Stimulated activated CD4-positive, alpha-beta T cell treated with anti-CD3 and anti-CD28 coated beads, Interleukin-2, amount 100 ng/mL, for 4 hours (primary cell): ENCODE measurements around the gene CRNN.

Source experiments
- DNase-seq: peaks from one replicate; pipeline ENCODE4 v3.0.0-alpha.2; 2020; ENCODE audit warnings: low read depth

The CRNN gene

DNA sequence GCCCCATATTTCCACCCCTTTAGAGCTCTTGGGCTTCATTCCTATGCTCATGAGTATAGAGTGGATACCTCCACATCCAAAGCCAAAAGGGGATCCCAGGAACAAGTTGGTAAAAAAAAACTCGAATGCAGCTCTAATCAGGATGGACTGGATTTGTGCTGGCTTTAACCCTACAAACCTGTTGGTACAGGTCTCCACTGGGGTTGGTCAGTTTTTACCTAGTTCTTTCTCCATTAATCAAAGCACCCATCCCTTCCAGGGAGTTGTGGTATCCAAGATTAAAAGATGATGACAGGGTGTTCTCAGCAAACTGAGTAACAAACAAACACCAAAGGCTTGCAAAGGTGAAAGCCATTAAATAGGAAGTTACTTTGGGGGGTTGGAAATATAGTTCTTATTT, 5.9 kb upstream of the CRNN start:
- no peak for DNase-seq

- DNase-seq, result no peak
These were observed 1.6 kb upstream of the CRNN start for GRCh38 chr1:152415454-152416227.

GRCh38 chr1:152412756-152413155, 1.3 kb downstream of the CRNN start:
- DNase-seq, result no peak

- DNase-seq, result no peak
These were observed 2.9 kb downstream of the CRNN start for GRCh38 chr1:152411134-152411533.

DNA sequence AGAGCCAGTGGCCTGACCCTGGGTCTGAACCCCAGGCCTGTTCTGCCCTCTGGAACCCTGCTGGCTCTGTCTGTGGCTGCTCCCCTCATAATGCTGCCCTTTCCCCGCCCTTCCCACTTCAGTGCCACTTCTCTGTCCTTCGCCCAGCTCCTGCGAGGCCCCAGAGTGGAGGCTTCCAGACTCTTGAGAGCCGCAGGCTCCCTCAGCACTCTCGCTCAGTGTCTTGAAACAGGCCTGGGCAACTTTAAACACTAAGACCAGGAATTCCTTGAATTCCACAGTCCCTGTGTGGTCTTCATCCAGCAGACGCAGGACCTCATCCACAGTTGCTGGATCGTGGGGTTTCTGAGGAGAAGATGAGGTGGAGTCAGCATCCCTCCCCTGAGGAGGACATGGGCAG, 3.5 kb downstream of the CRNN start:
- DNase-seq, result no peak

- DNase-seq, result no peak
These were observed 4.0 kb downstream of the CRNN start for GRCh38 chr1:152410028-152410427.

GRCh38 chr1:152408664-152409063, 5.4 kb downstream of the CRNN start:
- no peak for DNase-seq

DNA sequence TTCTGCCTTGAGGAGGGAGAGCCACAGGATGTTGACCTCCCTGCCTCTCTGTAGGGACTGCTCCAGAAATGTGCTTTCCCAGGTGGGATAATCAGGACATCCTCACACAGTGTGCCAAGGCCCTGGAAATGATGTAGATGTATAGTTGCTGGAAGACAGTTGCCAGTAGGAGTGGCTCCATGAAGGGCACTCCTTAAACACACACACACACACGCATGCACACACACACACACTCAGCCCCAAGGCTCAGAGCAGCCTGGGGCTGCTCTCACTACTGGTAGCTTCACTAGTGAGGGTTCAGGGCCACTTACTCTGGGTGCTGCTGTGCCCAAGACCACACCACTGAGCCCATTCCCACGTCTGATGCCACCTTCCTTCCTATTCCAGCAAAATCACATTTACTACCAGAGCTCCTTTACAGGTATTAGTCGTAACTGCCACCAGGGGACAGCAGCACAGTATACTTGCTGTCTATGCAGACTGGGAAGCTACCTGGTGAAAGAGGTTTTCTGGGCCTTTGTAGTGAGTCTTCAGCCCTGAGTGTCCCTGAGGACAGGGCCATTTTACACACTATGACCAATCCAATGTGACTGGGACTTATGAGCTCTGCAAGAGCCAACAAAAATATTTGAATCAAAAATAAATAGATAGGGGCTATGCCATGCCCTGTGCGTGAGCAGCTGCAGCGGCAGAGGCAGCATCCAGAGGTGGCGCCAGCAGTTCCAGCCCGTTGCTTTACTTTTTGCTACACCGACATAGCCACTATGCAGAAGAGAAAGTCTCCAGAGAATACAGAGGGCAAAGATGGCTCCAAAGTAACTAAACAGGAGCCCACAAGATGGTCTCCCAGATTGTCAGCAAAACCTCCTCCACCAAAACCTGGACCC, 15.0 kb downstream of the CRNN start:
- no peak for DNase-seq

DNA sequence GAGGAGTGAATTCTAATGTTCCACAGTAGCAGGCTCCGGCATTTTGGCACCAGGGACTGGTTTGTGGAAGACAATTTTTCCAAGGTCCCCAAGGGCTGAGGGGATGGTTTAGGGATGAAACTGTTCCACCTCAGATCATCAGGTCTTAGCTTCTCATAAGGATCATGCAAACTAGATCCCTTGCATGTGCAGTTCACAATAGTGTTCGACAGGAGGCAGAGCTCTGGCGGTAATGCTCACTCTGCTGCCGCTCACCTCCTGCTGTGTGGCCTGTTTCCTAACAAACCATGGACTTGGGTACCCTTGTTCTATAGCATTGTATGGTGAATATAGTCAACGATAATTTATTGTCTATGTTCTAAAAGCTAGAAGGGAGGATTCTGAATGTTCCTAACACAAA, 16.6 kb downstream of the CRNN start:
- DNase-seq, result no peak

DNA sequence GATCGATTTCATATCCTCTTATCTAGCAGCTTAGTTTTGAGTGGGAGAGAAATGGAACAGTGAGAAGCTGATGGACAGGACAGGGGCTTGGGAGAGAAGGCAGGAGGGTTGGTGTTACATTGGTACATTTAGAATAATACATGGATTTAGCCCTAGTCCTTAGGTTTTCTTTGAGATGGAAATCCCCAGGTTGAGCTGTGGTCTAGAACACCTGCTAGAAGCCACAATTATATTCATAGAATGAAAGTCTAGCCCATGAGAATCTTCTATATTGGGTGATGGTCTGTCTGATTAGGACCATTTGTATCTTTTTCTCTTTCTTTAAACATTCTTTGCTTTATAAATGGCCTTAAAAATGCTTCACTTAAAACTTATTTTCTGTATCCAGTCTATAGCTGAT, 19.9 kb downstream of the CRNN start:
- no peak for DNase-seq

DNA sequence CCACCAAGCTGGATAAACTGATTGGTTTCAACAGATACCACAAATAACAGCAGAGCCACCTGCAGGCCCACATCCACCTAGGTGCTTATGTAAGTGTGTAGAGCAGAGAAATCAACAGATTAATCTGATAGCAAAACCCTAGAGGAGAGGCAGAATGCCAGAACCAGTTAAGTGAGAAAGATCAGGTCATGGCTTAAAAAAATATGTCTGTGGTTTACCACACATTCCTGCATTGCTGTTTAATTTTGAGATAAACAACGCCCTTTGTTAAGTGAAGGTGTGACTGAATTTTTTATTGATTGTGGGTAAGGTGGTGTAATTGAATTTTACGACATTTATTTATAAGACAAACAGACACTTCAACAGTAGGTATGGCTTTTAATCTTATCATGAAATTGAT, 21.2 kb downstream of the CRNN start:
- no peak for DNase-seq

DNA sequence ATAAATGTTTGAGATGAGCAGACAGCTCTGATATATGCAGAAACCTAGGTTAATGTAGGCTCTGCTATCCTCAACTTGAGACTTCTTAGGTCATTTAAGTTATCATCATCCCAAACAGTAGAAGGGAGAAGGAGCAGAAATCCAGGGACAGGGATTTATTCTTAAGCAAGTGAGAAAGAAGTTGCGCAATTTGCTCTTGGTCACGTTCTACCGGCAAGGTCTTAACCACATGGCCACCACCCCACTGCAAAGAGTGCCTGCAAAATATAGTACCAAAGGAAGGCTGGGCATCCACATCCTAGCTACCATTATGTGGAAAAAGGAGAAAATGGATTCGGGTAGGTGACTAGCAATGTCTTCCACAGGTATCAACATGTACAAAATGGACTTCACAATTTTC, 25.2 kb downstream of the CRNN start:
- no peak for DNase-seq

DNA sequence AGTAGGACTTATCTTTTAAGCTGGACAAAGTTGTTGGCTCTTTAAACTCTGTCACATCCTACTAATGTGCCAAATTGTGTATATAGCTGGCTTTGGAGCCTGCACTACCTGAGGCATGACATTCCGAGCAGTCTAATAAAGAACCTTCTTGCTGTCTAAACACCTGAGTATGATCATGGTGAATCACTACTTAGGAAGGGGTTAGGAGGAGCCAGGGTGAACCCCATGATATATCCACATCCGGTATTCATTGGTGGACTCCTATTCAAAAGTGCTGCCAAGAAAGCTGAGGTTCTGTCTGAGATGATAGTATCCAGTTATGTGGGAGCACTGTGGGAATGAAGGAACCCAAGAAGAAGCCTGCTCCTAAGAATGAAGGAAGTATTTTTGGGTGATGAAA, 27.1 kb downstream of the CRNN start:
- no peak for DNase-seq

DNA sequence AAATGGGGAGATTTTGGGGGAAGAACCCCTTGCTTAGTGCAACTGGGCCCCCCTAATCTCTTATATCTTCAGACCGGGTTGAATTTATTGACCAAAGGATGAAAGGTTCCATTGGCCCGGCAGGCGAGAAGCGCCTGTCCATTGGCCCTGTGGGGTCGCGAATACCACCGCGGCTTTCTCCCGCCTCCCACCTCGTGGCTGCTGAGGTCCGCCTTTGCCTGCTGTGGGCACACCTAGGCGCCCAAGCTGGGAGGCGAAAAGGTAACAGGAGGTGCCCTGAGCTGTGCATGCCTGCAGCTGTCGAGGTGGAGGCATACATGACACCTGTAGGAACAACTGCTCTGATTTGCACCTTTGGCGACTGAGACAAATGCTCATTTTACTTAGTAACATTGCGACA, 33.1 kb downstream of the CRNN start:
- no peak for DNase-seq

GRCh38 chr1:152374451-152374850, 39.6 kb downstream of the CRNN start:
- no peak for DNase-seq

DNA sequence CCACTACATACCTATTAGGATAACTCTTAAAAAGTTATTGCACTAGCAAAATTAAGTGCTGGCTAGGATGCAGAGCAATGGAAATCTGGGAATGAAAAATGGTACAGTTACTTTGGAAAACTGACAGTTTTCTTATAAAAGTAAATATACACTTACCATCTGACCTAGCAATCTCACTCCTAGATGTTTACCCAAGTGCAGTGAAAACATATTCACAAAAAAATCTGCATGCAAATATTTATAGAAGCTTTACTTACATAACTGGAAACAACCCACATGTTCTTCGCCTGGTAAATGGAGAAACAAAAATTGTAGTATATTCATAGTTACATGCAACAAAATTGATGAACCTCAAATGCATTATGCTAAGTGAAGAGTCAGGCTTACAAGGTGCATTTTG, 41.4 kb downstream of the CRNN start:
- no peak for DNase-seq

GRCh38 chr1:152367436-152367835, 46.6 kb downstream of the CRNN start:
- no peak for DNase-seq

- no peak for DNase-seq
These were observed 54.2 kb downstream of the CRNN start, which contains the start of gene FLG2 for GRCh38 chr1:152359906-152360305. Gene FLG2, minus strand, starts transcription at chr1:152360006. Its CDS starts 1,122 bp downstream, at chr1:152358884.
